OCI-M1 (cell line): ENCODE measurements around the gene FMO2.

Experiments
- DNase-seq: peaks from one replicate; lab custom pipeline; 2025; lab: John Stamatoyannopoulos, UW

The FMO2 gene

GRCh38 chr1:171174560-171175294, 10.4 kb upstream of the FMO2 start:
- no peak for DNase-seq

GRCh38 chr1:171177261-171177660, 7.8 kb upstream of the FMO2 start:
- no peak for DNase-seq

GRCh38 chr1:171179318-171180227, 5.5 kb upstream of the FMO2 start:
- no peak for DNase-seq

GRCh38 chr1:171180670-171181069, 4.4 kb upstream of the FMO2 start:
- DNase-seq = no peak

- peak; percentile 85 for DNase-seq
Observed at GRCh38 chr1:171188388-171189266, 3.5 kb downstream of the FMO2 start.

- no peak for DNase-seq
Observed at GRCh38 chr1:171191992-171192391, 6.9 kb downstream of the FMO2 start.

- DNase-seq = no peak
Observed at GRCh38 chr1:171195767-171196166, 10.7 kb downstream of the FMO2 start.

- DNase-seq = no peak
Observed at GRCh38 chr1:171196351-171196750, 11.3 kb downstream of the FMO2 start.

- no peak for DNase-seq
Observed at GRCh38 chr1:171198081-171198480, 13.0 kb downstream of the FMO2 start.

- no peak for DNase-seq
Observed at GRCh38 chr1:171204296-171204695, 19.2 kb downstream of the FMO2 start.

GRCh38 chr1:171206204-171206977, 21.3 kb downstream of the FMO2 start:
- no peak for DNase-seq

- DNase-seq = no peak
Observed at GRCh38 chr1:171206978-171207355, 21.9 kb downstream of the FMO2 start.

GRCh38 chr1:171207377-171207776, 22.3 kb downstream of the FMO2 start:
- DNase-seq = no peak

- no peak for DNase-seq
Observed at GRCh38 chr1:171210355-171210754, 25.3 kb downstream of the FMO2 start.

- DNase-seq = peak; percentile 73
Observed at GRCh38 chr1:171212607-171213351, 27.7 kb downstream of the FMO2 start.

GRCh38 chr1:171213559-171214454, 28.7 kb downstream of the FMO2 start:
- DNase-seq = no peak

GRCh38 chr1:171217658-171218443, 32.8 kb downstream of the FMO2 start:
- no peak for DNase-seq

GRCh38 chr1:171218661-171219060, 33.6 kb downstream of the FMO2 start:
- DNase-seq = no peak
